CD4-positive, alpha-beta memory T cell (primary cell): Measurements from ENCODE around the gene LRRC8C. TPM values are rescaled to one million over a fixed set of nuclear protein-coding genes. Genes with fewer than 3 reads are reported as not detected.

Experiments used
- CTCF ChIA-PET: fragments of 350-600 bp; sonication (Branson Sonifier 250); formaldehyde crosslinking; loops from one replicate; lab custom pipeline; 2021; ENCODE audit warnings: inconsistent platforms; ENCODE audit not compliant: partially characterized antibody; lab: Charles Lee
- POLR2A ChIA-PET: fragments of 350-600 bp; sonication (Branson Sonifier 250); formaldehyde crosslinking; loops from one replicate; lab custom pipeline; 2021; ENCODE audit not compliant: partially characterized antibody; lab: Charles Lee
- DNase-seq, 5 donors: peaks; one replicate each; pipeline versions ENCODE4 v3.0.0 to v3.0.0-alpha.2; 2020 to 2022; ENCODE audit warnings: mixed read lengths in 1 of 5
- H3K27ac ChIP-seq: one replicate; pipeline ENCODE4 v1.7.0; 2013; ENCODE audit warnings: low read depth, low read length
- H3K27me3 ChIP-seq: 2 replicates; pipeline ENCODE4 v1.7.0; 2013; ENCODE audit warnings: mild to moderate bottlenecking, low read length, moderate library complexity; ENCODE audit not compliant: insufficient read depth
- H3K36me3 ChIP-seq: 2 replicates; pipeline ENCODE4 v1.7.0; 2013; ENCODE audit warnings: mild to moderate bottlenecking, low read length, moderate library complexity; ENCODE audit not compliant: insufficient read depth
- H3K4me1 ChIP-seq: 2 replicates; pipeline ENCODE4 v1.7.0; 2013; ENCODE audit warnings: mild to moderate bottlenecking, low read length, moderate library complexity; ENCODE audit not compliant: insufficient read depth
- H3K4me3 ChIP-seq, 2 donors: one replicate each; pipeline ENCODE4 v1.7.0; 2013; ENCODE audit warnings: low read length in 2 of 2, mild to moderate bottlenecking in 1 of 2
- H3K9me3 ChIP-seq, 2 donors: one replicate each; pipeline ENCODE4 v1.7.0; 2013; ENCODE audit warnings: low read length in 2 of 2, control low read depth in 1 of 2; ENCODE audit not compliant: control insufficient read depth in 1 of 2
- H3K27ac Mint-ChIP-seq, 7 donors: one replicate each; pipeline ENCODE4 v1.8.0; 2020 to 2021; ENCODE audit warnings: mixed read lengths in 7 of 7, mild to moderate bottlenecking in 6 of 7, inconsistent platforms in 3 of 7, moderate library complexity in 3 of 7
- H3K27me3 Mint-ChIP-seq, 2 donors: one replicate each; pipeline ENCODE4 v1.8.0; 2020 to 2021; ENCODE audit warnings: mixed read lengths in 2 of 2
- H3K36me3 Mint-ChIP-seq, 2 donors: one replicate each; pipeline ENCODE4 v1.8.0; 2020 to 2021; ENCODE audit warnings: mixed read lengths in 2 of 2, inconsistent platforms in 1 of 2, mild to moderate bottlenecking in 1 of 2
- H3K4me1 Mint-ChIP-seq, 4 donors: one replicate each; pipeline ENCODE4 v1.8.0; 2020 to 2021; ENCODE audit warnings: mixed read lengths in 4 of 4, mild to moderate bottlenecking in 1 of 4
- H3K4me3 Mint-ChIP-seq, 8 donors: one replicate each; pipeline ENCODE4 v1.8.0; 2020 to 2021; ENCODE audit warnings: mixed read lengths in 8 of 8, mild to moderate bottlenecking in 7 of 8, moderate library complexity in 6 of 8, inconsistent platforms in 3 of 8
- H3K9me3 Mint-ChIP-seq, 8 donors: one replicate each; pipeline ENCODE4 v1.8.0; 2020 to 2021; ENCODE audit warnings: mixed read lengths in 8 of 8, mild to moderate bottlenecking in 5 of 8, inconsistent platforms in 3 of 8, moderate library complexity in 1 of 8
- intact Hi-C: fragments of 100-400 bp; cut with micrococcal nuclease; formaldehyde crosslinking; loops from one replicate; pipeline ENCODE4 v1.15.1; 2023
- polyA plus RNA-seq, 2 donors: library from polyadenylated mRNA; unstranded; fragments of 300-500 nt; fragmentation: Illumina TruSeq; gene quantifications; one replicate each; pipeline ENCODE4 v1.2.3, GENCODE V29; 2021
- total RNA-seq, 2 experiments: library from RNA; stranded (reverse); gene quantifications; one replicate each; pipeline ENCODE4 v1.2.3, GENCODE V29; 2021

Gene LRRC8C
- total and polyA plus RNA-seq, 4 experiments from 2014 or later: 21.2 to 57.1 (median 43.4) TPM

DNA sequence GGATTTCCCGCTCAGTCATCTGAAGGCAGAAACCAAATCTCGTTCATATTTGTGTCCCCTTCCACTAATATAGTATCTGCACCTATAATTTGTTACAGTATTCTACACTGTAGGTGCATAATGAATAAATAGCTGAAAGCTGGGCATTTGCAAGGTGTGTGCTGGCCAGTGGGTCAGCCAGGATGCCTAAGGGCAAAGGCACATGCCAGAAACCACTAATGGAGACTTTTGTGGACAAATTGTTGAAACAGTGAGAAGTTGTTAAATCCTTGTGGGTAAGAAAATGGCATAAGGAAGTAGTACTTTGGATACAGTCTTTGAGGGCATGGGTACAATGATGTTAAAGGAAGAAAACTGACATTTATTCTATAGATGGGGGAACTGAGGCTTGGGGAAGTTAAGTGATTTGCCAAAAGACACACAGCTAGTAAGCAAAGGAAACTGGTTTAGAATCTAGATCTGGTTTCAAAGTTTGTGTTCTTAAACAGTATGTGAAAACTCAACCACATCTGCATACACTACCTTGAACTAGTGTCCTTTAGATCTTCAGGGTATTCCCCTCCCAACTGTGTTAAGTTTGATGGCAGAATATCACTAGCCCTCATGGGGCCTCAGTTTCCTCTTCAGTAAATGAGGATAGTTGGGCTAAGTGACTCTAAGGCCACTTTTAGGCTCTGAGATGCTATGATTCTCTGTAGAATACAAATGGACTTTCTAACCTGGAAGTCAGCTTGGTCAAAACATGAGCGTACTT, 26.5 kb upstream of the LRRC8C start:
- ChIA-PET POLR2A (interaction anchor here (1.0 to 15.5 kb wide), 7 partner anchors 8 to 157 kb away, joined by 4 to 813 read pairs (median 90); partner anchors contain the start of genes LRRC8B and LRRC8C), CTCF (interaction anchor here (0.9 to 21.3 kb wide), 5 partner anchors 11 to 154 kb away, joined by 3 to 688 read pairs (median 59); partner anchors contain the start of gene LRRC8C)
- peak overlapping the region; percentile 98 to 100 (median 99) for H3K27ac Mint-ChIP-seq
- peaks cover 75 to 99% (median 89%) of the 10 kb centered on the region in 4 donors for H3K4me1 Mint-ChIP-seq
- H3K9me3 ChIP-seq: no peaks in the 10 kb centered on the region
- H3K27ac ChIP-seq: peak overlapping the region; percentile 84
- H3K4me3 Mint-ChIP-seq: peak overlapping the region; percentile 36 to 97 (median 82)
- H3K27me3 Mint-ChIP-seq: no peaks in the 10 kb centered on the region
- intact Hi-C loops: loop anchor here (10.0 kb wide), 2 partner anchors 332 to 388 kb away; partner anchors contain the start of genes GBP5 and ZNF326
- H3K4me1 ChIP-seq: peaks cover 100% of the 10 kb centered on the region
- no peaks in the 10 kb centered on the region for H3K9me3 Mint-ChIP-seq
- peak in 3 of 5 donors; percentile 31 to 46 (median 33) for DNase-seq
- peak overlapping the region in 1 of 2 donors; percentile 16 for H3K4me3 ChIP-seq
- no peaks in the 10 kb centered on the region for H3K36me3 ChIP-seq
- no peaks in the 10 kb centered on the region for H3K27me3 ChIP-seq
- H3K36me3 Mint-ChIP-seq: peaks cover 0 to 3% of the 10 kb centered on the region in 2 donors

DNA sequence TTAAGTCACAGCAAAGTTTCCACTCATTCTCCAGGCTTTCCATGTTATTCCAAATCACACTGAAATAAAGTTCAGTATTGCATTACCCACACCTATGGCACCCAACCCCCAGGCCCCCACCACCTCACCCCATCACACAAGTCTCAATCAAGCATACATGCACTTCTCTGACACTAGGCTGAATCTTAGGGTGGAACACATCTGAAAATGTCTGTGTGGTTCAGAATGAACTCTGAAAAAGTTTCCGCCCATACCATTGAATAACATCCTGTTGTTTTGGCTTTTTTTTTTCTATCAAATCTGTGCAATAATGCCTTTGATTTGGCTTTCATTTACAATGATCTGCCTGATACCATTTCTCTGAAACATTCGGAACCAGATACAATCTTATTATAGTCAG, 25.8 kb upstream of the LRRC8C start:
- peaks cover 100% of the 10 kb centered on the region for H3K4me1 ChIP-seq
- H3K36me3 ChIP-seq: no peaks in the 10 kb centered on the region
- ChIA-PET POLR2A (interaction anchor here (0.9 to 15.5 kb wide), 13 partner anchors 8 to 542 kb away, joined by 3 to 813 read pairs (median 8); partner anchors contain the start of genes GBP1, LRRC8B and LRRC8C), CTCF (interaction anchor here (0.7 to 21.3 kb wide), 7 partner anchors 11 to 153 kb away, joined by 3 to 688 read pairs (median 3); partner anchors contain the start of gene LRRC8C)
- H3K27me3 ChIP-seq: no peaks in the 10 kb centered on the region
- H3K27me3 Mint-ChIP-seq: no peaks in the 10 kb centered on the region
- no peaks in the 10 kb centered on the region for H3K9me3 ChIP-seq
- H3K36me3 Mint-ChIP-seq: peaks cover 0 to 3% of the 10 kb centered on the region in 2 donors
- H3K4me1 Mint-ChIP-seq: peaks cover 78 to 99% (median 88%) of the 10 kb centered on the region in 4 donors
- no peaks in the 10 kb centered on the region for H3K9me3 Mint-ChIP-seq
- H3K4me3 ChIP-seq: peak overlapping the region in 1 of 2 donors; percentile 51
- DNase-seq: peak; percentile 75 to 85 (median 79)
- H3K4me3 Mint-ChIP-seq: peak overlapping the region; percentile 36 to 97 (median 82)
- intact Hi-C loops: loop anchor here (1.0 to 10.0 kb wide), 3 partner anchors 8 to 388 kb away; partner anchors contain the start of genes GBP5 and ZNF326
- H3K27ac Mint-ChIP-seq: peak overlapping the region; percentile 98 to 100 (median 99)
- H3K27ac ChIP-seq: peak overlapping the region; percentile 84

DNA sequence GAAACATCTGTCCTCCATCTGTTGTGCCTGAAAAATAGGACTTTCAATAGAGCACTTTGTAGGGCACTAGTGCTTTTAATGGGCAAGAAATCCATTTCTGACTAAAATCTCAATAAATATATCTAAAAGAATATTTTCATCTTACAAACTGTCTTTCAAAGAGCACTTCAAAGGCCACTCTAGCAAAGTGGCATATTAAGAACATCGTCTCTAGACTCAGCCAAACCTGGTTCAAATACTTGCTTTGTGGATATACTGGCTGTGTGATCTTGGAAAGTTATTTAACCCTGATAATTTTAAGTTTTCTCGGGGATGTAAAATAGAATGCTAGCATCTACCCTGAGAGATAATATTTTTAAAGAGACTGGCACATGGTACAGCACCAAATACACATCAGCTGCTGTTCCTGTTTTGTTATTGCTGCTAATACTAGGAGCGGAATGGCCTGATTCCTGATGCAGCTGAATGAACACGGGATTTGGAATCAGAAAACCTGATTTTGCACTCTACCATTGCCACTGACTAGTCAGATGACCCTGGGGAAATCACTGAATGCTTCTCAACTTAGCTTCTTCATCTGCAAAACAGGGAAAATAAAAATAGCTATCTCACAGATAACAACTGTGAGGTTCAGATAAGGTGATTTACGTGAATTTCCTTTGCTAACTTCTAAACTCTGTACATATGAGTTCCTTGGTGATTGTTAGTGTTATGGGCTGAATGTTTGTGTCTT, 25.2 kb upstream of the LRRC8C start:
- Mint-ChIP-seq H3K9me3 (no peaks in the 10 kb centered on the region), H3K36me3 (peaks cover 0 to 3% of the 10 kb centered on the region in 2 donors), H3K4me1 (peaks cover 79 to 99% (median 89%) of the 10 kb centered on the region in 4 donors), H3K4me3 (peak overlapping the region; percentile 87 to 97 (median 92)), H3K27ac (peak overlapping the region; percentile 98 to 100 (median 99)), H3K27me3 (no peaks in the 10 kb centered on the region)
- intact Hi-C loops: loop anchor here (1.0 to 10.0 kb wide), 5 partner anchors 8 to 387 kb away; partner anchors contain the start of genes GBP5, LRRC8B and ZNF326
- no peaks in the 10 kb centered on the region for H3K36me3 ChIP-seq
- H3K9me3 ChIP-seq: no peaks in the 10 kb centered on the region
- DNase-seq: peak in 1 of 5 donors; percentile 44
- CTCF ChIA-PET: interaction anchor here (0.7 to 21.3 kb wide), 7 partner anchors 12 to 153 kb away, joined by 3 to 688 read pairs (median 9); partner anchors contain the start of gene LRRC8C
- no peaks in the 10 kb centered on the region for H3K27me3 ChIP-seq
- peak overlapping the region; percentile 84 for H3K27ac ChIP-seq
- POLR2A ChIA-PET: interaction anchor here (0.7 to 15.5 kb wide), 25 partner anchors 9 to 542 kb away, joined by 3 to 813 read pairs (median 5); partner anchors contain the start of genes GBP1, LRRC8B, LRRC8C and LRRC8D
- H3K4me3 ChIP-seq: peak overlapping the region; percentile 25 to 51
- peaks cover 100% of the 10 kb centered on the region for H3K4me1 ChIP-seq

DNA sequence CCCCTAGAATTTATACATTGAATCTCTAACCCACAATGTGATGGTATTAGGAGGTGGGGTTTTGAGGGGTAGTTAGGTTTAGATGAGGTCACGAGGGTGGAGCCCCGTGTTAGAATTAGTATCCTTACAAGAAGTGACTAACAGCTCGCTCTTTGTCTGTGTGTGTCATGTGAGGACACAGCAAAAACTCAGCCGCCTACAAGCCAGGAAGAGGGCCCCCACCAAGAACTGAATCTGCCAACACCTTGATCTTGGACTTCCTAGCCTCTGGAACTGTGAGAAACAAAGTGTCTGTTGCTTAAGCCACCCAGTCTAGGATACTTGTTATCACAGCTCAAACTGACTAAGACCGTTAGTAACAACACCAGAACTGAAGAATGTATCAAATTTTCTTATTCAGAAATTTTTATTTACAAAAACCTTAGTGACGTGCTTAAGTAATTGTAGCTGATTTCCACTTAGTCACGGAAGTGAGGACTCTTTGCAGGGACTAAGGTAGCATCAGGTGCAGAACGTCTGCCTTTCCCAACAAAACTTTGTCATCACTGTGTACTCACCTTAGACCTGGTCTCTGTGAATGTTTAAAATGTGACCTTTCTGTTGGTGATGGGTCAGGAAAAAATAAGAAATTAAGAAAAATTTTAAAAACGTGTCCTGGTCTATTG, 24.5 kb upstream of the LRRC8C start:
- Histone ChIP-seq H3K9me3 (no peaks in the 10 kb centered on the region), H3K36me3 (no peaks in the 10 kb centered on the region), H3K4me1 (peaks cover 98% of the 10 kb centered on the region), H3K27ac (peak overlapping the region; percentile 84), H3K4me3 (peak overlapping the region; percentile 25 to 51), H3K27me3 (no peaks in the 10 kb centered on the region)
- peaks cover 76 to 99% (median 87%) of the 10 kb centered on the region in 4 donors for H3K4me1 Mint-ChIP-seq
- DNase-seq: peak; percentile 74 to 96 (median 85)
- CTCF ChIA-PET: interaction anchor here (0.8 to 21.3 kb wide), 9 partner anchors 8 to 152 kb away, joined by 3 to 688 read pairs (median 6); partner anchors contain the start of gene LRRC8C
- peak overlapping the region; percentile 98 to 100 (median 99) for H3K27ac Mint-ChIP-seq
- POLR2A ChIA-PET: interaction anchor here (0.7 to 15.5 kb wide), 34 partner anchors 10 to 586 kb away, joined by 3 to 813 read pairs (median 5); partner anchors contain the start of genes GBP1, GBP3, LRRC8B and LRRC8C
- no peaks in the 10 kb centered on the region for H3K9me3 Mint-ChIP-seq
- peaks cover 0 to 3% of the 10 kb centered on the region in 2 donors for H3K36me3 Mint-ChIP-seq
- H3K4me3 Mint-ChIP-seq: peak overlapping the region; percentile 87 to 97 (median 92)
- H3K27me3 Mint-ChIP-seq: no peaks in the 10 kb centered on the region
- intact Hi-C loops: loop anchor here (1.0 to 10.0 kb wide), 4 partner anchors 24 to 386 kb away; partner anchors contain the start of genes GBP5, LRRC8B and ZNF326

DNA sequence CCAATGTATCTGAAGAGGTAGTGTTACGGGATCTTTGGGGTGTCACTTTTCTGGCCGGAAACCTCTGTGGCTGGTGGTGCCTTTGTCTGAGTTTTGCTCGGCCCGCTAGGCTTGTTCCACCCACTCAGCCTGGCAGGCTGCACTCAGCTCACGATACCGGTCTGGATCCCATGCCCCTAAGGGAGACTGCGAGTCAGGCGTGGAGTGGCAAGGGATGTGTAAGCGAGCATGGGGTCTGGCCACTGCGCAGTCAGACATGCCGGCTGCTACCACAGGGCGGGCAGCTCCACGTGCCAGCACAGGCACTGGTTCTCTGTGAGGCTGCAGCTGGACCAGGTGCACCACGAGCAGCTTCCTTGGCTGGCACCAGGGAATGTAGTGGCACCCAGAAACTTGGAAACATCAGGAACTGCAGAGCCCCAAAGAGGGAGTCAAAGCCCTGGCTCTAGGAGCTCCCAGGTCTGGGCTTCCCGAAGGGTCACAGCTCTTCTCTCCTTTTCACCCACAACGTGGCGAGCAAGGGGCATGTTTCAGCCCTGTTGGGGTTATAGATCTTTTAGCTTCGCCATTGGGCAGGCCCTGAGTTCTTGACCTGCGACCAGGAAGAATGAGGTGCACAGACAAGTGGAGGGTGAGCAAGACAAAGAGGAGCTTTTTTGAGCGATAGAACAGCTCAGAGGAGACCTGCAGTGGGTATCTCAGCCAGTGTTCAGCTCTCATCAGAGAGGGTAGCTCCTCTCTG, 23.8 kb upstream of the LRRC8C start:
- peaks cover 98% of the 10 kb centered on the region for H3K4me1 ChIP-seq
- peak overlapping the region; percentile 98 to 100 (median 99) for H3K27ac Mint-ChIP-seq
- peaks cover 73 to 99% (median 85%) of the 10 kb centered on the region in 4 donors for H3K4me1 Mint-ChIP-seq
- peak overlapping the region; percentile 25 to 51 for H3K4me3 ChIP-seq
- no peaks in the 10 kb centered on the region for H3K9me3 Mint-ChIP-seq
- ChIA-PET CTCF (interaction anchor here (0.7 to 21.3 kb wide), 8 partner anchors 9 to 151 kb away, joined by 3 to 688 read pairs (median 8); partner anchors contain the start of gene LRRC8C), POLR2A (interaction anchor here (0.7 to 15.5 kb wide), 32 partner anchors 10 to 587 kb away, joined by 3 to 813 read pairs (median 5); partner anchors contain the start of genes GBP3, LRRC8B, LRRC8C and LRRC8D)
- peak; percentile 60 to 85 (median 64) for DNase-seq
- H3K9me3 ChIP-seq: no peaks in the 10 kb centered on the region
- no peaks in the 10 kb centered on the region for H3K27me3 ChIP-seq
- no peaks in the 10 kb centered on the region for H3K27me3 Mint-ChIP-seq
- H3K27ac ChIP-seq: peak overlapping the region; percentile 84
- no peaks in the 10 kb centered on the region for H3K36me3 ChIP-seq
- peaks cover 2 to 3% of the 10 kb centered on the region in 2 donors for H3K36me3 Mint-ChIP-seq
- H3K4me3 Mint-ChIP-seq: peak overlapping the region; percentile 87 to 97 (median 92)
- intact Hi-C loops: loop anchor here (1.0 to 10.0 kb wide), 4 partner anchors 23 to 386 kb away; partner anchors contain the start of genes GBP5, LRRC8B and ZNF326
